NT2/D1 (cell line): Measurements from ENCODE around the gene CDC42.

ENCODE experiments used
- DNase-seq: peaks from one replicate; pipeline ENCODE4 v3.0.0-alpha.2; 2011; ENCODE audit warnings: low read depth, low spot score
- H3K27me3 ChIP-seq: 2 replicates; pipeline ENCODE4 v1.6.0; 2011; ENCODE audit warnings: mild to moderate bottlenecking; ENCODE audit not compliant: insufficient read length, insufficient read depth
- H3K36me3 ChIP-seq: 2 replicates; pipeline ENCODE4 v1.6.1; 2011; ENCODE audit warnings: mild to moderate bottlenecking, low read length, mixed read lengths; ENCODE audit not compliant: insufficient read depth, insufficient read length
- H3K4me1 ChIP-seq: 2 replicates; pipeline ENCODE4 v1.5.1; 2011; ENCODE audit not compliant: insufficient read depth, insufficient read length
- H3K4me3 ChIP-seq: 2 replicates; pipeline ENCODE4 v1.5.1; 2011; ENCODE audit warnings: low read depth; ENCODE audit not compliant: insufficient read length
- H3K9ac ChIP-seq: 2 replicates; pipeline ENCODE4 v1.6.0; 2011; ENCODE audit warnings: low read depth; ENCODE audit not compliant: insufficient read length
- H3K9me3 ChIP-seq: 2 replicates; pipeline ENCODE4 v1.5.1; 2011; ENCODE audit warnings: mild to moderate bottlenecking, low read length; ENCODE audit not compliant: insufficient read depth
- SUZ12 ChIP-seq: IDR thresholded peaks from 2 replicates; pipeline ENCODE4 v1.6.1; 2011; ENCODE audit not compliant: insufficient read length, insufficient read depth; ENCODE audit errors: extremely low read depth
- YY1 ChIP-seq: IDR thresholded peaks from 2 replicates; pipeline ENCODE4 v1.6.1; 2011; ENCODE audit not compliant: insufficient read length, insufficient read depth
- ZNF274 ChIP-seq: IDR thresholded peaks from 2 replicates; pipeline ENCODE4 v1.6.1; 2011; ENCODE audit warnings: mild to moderate bottlenecking, low read depth, low read length

CDC42 gene

DNA sequence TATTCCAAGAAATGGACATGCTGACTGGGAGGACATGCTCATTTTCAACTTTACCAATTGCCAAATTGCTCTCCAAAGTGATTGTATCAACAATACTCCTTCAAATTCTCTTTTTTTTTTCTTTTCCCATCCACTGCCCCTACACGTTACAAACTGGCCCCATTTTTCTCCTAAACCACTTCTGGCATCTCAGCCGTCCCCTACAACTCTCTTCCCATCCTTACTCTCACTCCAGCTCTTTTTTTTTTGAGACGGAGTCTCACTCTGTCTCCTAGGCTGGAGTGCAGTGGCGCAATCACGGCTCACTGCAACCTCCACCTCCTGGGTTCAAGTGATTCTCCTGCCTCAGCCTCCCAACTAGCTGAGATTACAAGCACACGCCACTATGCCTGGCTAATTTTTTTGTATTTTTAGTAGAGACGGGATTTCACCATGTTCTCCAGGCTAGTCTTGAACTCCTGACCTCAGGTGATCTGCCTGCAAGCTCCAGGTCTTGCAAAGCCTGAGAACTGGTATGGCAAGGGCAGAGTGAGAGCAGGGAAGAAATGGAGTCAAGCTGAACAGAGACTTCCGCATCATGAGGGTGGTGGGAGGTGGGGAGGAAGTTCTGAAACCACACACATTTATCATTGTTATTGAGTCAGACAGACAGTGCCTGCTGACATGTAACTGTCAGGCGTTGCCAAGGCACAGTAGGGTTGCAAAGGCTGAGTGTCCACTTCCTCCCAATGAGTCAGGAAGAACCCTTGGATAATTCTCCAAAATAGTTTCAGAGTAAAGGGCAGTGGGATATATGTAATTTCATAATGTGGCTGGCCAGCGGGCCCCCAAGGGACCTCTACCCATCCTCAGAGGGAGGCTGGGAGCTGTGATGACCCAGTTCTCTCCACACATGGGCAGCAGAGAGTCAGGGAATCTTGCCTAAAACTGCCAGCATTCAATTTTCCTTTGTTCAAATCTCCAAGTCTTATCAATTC, 33.6 kb upstream of the CDC42 start:
- Histone ChIP-seq H3K4me3 (no peak overlapping the region), H3K9ac (no peak overlapping the region)
- DNase-seq, result no peak

GRCh38 chr1:22021061-22021460, 31.4 kb upstream of the CDC42 start:
- no peak for DNase-seq
- Histone ChIP-seq H3K27me3 (no peaks in the 10 kb centered on the region), H3K4me3 (no peak overlapping the region), H3K4me1 (peaks cover 2% of the 10 kb centered on the region), H3K9me3 (no peaks in the 10 kb centered on the region), H3K36me3 (no peaks in the 10 kb centered on the region), H3K9ac (no peak overlapping the region)
- no peak for TF ChIP-seq SUZ12
- no peak for TF ChIP-seq ZNF274

More for the DNA sequence above, 33.6 kb upstream of the CDC42 start:
- Histone ChIP-seq H3K4me1 (peaks cover 2% of the 10 kb centered on the region), H3K36me3 (no peaks in the 10 kb centered on the region), H3K9me3 (no peaks in the 10 kb centered on the region), H3K27me3 (no peaks in the 10 kb centered on the region)
- TF ChIP-seq ZNF274, result no peak
- TF ChIP-seq YY1, result no peak

- peak overlapping the region; percentile 91 for H3K4me3 ChIP-seq
- DNase-seq, result no peak
- H3K9ac ChIP-seq, result peak overlapping the region; percentile 95
- peaks cover 6% of the 10 kb centered on the region for H3K36me3 ChIP-seq
- H3K4me1 ChIP-seq, result no peaks in the 10 kb centered on the region
- H3K27me3 ChIP-seq, result no peaks in the 10 kb centered on the region
- TF ChIP-seq SUZ12, result no peak
- no peak for TF ChIP-seq ZNF274
- no peak for TF ChIP-seq YY1
- no peaks in the 10 kb centered on the region for H3K9me3 ChIP-seq
Measured at GRCh38 chr1:22024485-22025367, 27.8 kb upstream of the CDC42 start.

DNA sequence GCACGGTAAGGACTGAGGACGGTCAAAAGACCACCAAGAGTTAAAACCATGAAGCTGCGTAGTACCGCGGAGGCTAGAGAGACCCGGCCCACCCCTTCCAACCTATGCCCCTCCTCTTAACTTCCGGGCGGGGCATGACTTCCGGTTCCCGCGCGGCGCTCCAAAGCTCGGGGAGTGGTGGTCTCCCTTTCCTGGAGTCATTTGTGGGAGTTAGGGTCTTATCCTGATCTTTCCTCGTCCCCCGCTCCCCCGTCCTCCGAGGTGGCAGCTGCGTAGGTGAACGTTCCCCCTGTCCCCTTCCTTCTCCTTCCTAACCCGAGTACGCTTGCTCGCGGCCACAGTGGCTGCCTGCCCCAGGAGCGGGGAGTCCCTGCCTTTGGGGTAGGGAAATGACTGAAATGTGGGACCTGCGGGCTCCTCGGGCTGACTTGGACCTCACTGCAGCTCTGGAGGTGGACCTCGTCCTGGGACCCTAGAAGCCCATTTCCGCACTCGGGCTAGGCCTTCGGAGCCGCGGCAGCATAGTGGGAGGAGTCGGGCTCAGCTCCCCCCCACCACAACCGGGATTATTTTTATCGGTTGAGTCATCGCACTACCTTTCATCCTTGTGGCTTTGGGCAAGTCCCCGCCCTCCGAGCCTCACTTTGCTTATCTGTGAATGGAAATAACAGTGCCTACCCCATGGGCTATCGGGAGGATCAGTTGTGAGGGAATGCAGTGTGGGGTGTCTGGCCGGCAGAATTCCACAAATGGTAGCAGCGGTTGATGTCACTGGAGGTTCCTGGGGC, 26.9 kb upstream of the CDC42 start:
- peak overlapping the region; percentile 91 for H3K4me3 ChIP-seq
- no peaks in the 10 kb centered on the region for H3K9me3 ChIP-seq
- no peaks in the 10 kb centered on the region for H3K4me1 ChIP-seq
- DNase-seq, result peak; percentile 72
- TF ChIP-seq SUZ12 (no peak), ZNF274 (no peak), YY1 (no peak)
- H3K27me3 ChIP-seq, result no peaks in the 10 kb centered on the region
- H3K9ac ChIP-seq, result peak overlapping the region; percentile 95
- peaks cover 10% of the 10 kb centered on the region for H3K36me3 ChIP-seq

DNA sequence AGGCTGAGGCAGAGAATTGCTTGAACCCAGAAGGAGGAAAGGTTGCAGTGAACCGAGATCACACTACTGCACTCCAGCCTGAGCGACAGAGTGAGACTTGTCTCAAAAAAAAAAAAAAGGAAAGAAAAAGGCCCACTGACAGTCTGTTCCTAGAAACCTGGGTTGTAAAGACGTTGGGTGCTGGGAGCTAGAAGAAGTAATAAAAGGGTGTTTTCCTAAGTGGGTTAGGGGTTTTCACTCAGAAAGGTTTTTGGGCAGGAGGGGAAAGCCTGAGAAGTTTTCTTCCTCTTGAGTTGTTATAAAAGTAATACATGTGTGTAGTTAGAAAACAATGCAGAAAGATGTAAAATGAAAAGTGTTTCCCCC, 25.6 kb upstream of the CDC42 start:
- DNase-seq, result no peak
- H3K27me3 ChIP-seq, result no peaks in the 10 kb centered on the region
- H3K4me3 ChIP-seq, result no peak overlapping the region
- H3K4me1 ChIP-seq, result no peaks in the 10 kb centered on the region
- H3K9ac ChIP-seq, result no peak overlapping the region
- H3K36me3 ChIP-seq, result peaks cover 21% of the 10 kb centered on the region
- no peaks in the 10 kb centered on the region for H3K9me3 ChIP-seq
- TF ChIP-seq ZNF274, result no peak
- TF ChIP-seq SUZ12, result no peak

DNA sequence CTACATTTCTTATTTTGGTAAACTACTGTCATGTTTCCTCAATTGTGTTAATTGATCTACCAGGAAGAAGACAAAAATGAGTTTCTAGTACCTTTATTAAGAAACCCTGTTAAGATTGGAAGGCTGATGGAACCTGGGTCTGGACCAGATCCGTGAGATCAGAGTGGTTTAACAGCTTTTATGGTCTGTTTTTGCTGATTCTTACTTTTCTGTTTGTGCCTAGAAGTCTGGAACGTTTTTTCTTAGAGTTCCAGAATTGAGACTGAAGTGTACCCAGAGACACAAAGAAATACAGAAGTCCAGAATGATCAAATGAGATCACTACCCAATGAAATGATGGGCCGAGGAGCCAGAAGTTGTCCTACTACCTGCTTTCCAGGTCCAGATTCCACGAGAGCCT, 22.5 kb upstream of the CDC42 start:
- H3K4me3 ChIP-seq, result no peak overlapping the region
- TF ChIP-seq YY1, result no peak
- TF ChIP-seq ZNF274, result no peak
- no peak for TF ChIP-seq SUZ12
- no peaks in the 10 kb centered on the region for H3K4me1 ChIP-seq
- peaks cover 21% of the 10 kb centered on the region for H3K36me3 ChIP-seq
- H3K9ac ChIP-seq, result no peak overlapping the region
- DNase-seq, result no peak
- no peaks in the 10 kb centered on the region for H3K9me3 ChIP-seq
- no peaks in the 10 kb centered on the region for H3K27me3 ChIP-seq

GRCh38 chr1:22030473-22030872, 22.0 kb upstream of the CDC42 start:
- Histone ChIP-seq H3K4me3 (no peak overlapping the region), H3K36me3 (peaks cover 21% of the 10 kb centered on the region), H3K27me3 (no peaks in the 10 kb centered on the region), H3K9ac (no peak overlapping the region), H3K9me3 (no peaks in the 10 kb centered on the region), H3K4me1 (no peaks in the 10 kb centered on the region)
- no peak for TF ChIP-seq ZNF274
- no peak for TF ChIP-seq SUZ12
- no peak for TF ChIP-seq YY1
- DNase-seq, result no peak
